ENCODE data around the gene HOMER2.

DNA sequence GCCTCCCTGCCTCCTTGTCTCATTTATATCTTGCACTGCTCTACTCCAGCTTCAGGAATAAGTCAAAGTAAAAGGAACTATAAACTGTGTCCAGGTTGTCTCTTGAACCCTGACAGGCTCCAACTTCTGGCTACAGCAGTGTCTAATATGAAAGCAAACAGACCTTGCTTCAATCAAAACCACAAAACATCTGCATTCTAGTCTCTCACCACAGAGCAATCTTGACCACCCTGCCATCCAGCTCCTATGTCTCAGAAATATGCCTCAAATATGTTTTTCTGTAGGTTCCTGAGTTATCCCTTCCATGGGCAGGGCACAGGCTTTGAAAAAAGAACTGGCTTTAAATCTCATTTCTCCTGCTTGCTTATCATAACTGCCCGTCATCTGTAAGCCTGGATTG, 20.5 kb upstream of the HOMER2 start:
- TF ChIP-seq EZH2 (IDR thresholded peaks at IDR 0.05; ENCODE audit: borderline replicate concordance, low read depth, low read length, severe bottlenecking), result no peak
- TF ChIP-seq, protein P1, sequence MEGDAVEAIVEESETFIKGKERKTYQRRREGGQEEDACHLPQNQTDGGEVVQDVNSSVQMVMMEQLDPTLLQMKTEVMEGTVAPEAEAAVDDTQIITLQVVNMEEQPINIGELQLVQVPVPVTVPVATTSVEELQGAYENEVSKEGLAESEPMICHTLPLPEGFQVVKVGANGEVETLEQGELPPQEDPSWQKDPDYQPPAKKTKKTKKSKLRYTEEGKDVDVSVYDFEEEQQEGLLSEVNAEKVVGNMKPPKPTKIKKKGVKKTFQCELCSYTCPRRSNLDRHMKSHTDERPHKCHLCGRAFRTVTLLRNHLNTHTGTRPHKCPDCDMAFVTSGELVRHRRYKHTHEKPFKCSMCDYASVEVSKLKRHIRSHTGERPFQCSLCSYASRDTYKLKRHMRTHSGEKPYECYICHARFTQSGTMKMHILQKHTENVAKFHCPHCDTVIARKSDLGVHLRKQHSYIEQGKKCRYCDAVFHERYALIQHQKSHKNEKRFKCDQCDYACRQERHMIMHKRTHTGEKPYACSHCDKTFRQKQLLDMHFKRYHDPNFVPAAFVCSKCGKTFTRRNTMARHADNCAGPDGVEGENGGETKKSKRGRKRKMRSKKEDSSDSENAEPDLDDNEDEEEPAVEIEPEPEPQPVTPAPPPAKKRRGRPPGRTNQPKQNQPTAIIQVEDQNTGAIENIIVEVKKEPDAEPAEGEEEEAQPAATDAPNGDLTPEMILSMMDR (IDR thresholded peaks at IDR 0.05; ENCODE audit: borderline replicate concordance, extremely low read depth, low read length, poor library complexity, severe bottlenecking), result no peak

Data from DND-41 (cell line).